Activated CD4-positive, alpha-beta T cell treated with anti-CD3 and anti-CD28 coated beads, Interleukin-2, amount 10 ng/mL, durations not matched to agents 7 days and 5 days (primary cell): ENCODE data around the gene PAM16. TPM values are rescaled to one million over a fixed set of nuclear protein-coding genes. Genes with fewer than 3 reads are reported as not detected.

Source experiments
- CTCF ChIA-PET: fragments of 350-600 bp; sonication (Branson Sonifier 250); formaldehyde crosslinking; loops from one replicate; lab custom pipeline; 2021; ENCODE audit warnings: antibody characterized with exemption; lab: Charles Lee
- POLR2A ChIA-PET: fragments of 350-600 bp; sonication (Branson Sonifier 250); formaldehyde crosslinking; loops from one replicate; lab custom pipeline; 2021; ENCODE audit warnings: antibody characterized with exemption; lab: Charles Lee
- DNase-seq: peaks from one replicate; pipeline ENCODE4 v3.0.0-alpha.2; 2020
- H3K27ac Mint-ChIP-seq: one replicate; pipeline ENCODE4 v1.8.0; 2021; ENCODE audit warnings: mild to moderate bottlenecking, moderate library complexity, mixed read lengths
- H3K27me3 Mint-ChIP-seq: one replicate; pipeline ENCODE4 v1.8.0; 2021; ENCODE audit warnings: mixed read lengths
- H3K36me3 Mint-ChIP-seq: one replicate; pipeline ENCODE4 v1.8.0; 2021; ENCODE audit warnings: low read depth, mixed read lengths
- H3K4me1 Mint-ChIP-seq: one replicate; pipeline ENCODE4 v1.8.0; 2021; ENCODE audit warnings: mixed read lengths
- H3K4me3 Mint-ChIP-seq: one replicate; pipeline ENCODE4 v1.8.0; 2021; ENCODE audit warnings: mild to moderate bottlenecking, moderate library complexity, mixed read lengths
- H3K9me3 Mint-ChIP-seq: one replicate; pipeline ENCODE4 v1.8.0; 2021; ENCODE audit warnings: mixed read lengths
- total RNA-seq, 2 experiments: library from RNA; stranded (reverse); gene quantifications; one replicate each; pipeline ENCODE4 v1.2.3, GENCODE V29; 2021

The PAM16 gene
- total RNA-seq, 2 experiments from 2014 or later: 35.1 to 39.3 TPM

DNA sequence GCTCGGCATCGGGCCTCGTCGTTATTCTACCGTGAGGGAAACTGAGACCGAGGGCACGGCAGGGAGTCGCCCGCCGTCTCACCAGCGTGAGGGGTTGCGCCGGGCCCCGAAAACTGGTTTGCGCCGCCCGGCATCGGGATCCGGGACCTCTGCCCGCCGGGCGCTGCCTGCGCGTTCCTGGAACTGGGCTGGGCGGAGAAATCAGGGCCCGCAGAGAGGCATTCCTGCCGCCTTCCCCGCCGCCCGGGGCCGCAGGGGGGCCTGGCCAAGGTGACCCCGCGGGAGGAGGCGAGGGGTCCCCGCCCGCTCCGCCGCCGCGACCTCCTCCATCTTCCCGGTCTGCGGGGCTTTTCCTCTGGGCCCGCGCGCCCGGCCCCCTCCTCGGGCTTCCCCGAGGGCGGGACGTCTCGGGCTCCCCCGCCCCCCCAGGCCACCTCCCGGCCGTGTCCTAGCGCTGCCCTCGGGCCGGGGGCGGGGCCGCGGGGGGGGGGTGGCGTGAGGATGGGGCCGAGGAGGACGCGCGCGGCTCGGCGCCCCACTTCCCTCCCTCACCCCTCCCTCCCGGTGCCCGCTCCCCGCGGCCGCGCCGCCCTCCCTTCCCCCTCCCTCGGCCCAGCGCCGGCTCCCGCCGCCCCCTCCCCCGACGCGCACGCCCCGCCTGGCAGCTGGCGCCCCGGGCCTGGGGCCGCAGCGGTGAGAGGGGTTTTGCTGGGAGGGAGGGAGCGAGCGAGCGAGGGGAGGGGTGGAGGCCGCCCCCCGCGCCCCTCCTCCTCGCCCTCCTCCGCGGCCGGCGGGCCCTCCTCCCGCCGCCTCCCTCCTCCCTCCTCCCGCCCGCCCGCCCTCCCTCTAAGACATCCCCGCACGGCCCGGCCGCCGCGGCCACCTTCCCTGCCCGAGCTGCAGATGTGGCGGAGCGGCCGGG is 35.7 kb downstream of the PAM16 start, which contains the start of gene GLIS2:
TSS of gene GLIS2 (plus strand) at position 882 of the 922 bp plus-strand sequence. CDS start 16,214 bp downstream, outside the sequence.
- H3K4me1 Mint-ChIP-seq: peaks cover 23% of the 10 kb centered on the region
- ChIA-PET POLR2A (no interaction called here), CTCF (interaction anchor here (0.6 to 1.6 kb wide), 2 partner anchors 13 to 26 kb away, joined by 3 to 4 read pairs; no protein-coding TSS in a partner anchor)
- DNase-seq: no peak
- peaks cover 2% of the 10 kb centered on the region for H3K36me3 Mint-ChIP-seq
- H3K27ac Mint-ChIP-seq: peak within 1 kb of the TSS; percentile 64
- peak within 1 kb of the TSS; percentile 69 for H3K4me3 Mint-ChIP-seq
- H3K27me3 Mint-ChIP-seq: peaks cover 18% of the 10 kb centered on the region
- no peaks in the 10 kb centered on the region for H3K9me3 Mint-ChIP-seq

DNA sequence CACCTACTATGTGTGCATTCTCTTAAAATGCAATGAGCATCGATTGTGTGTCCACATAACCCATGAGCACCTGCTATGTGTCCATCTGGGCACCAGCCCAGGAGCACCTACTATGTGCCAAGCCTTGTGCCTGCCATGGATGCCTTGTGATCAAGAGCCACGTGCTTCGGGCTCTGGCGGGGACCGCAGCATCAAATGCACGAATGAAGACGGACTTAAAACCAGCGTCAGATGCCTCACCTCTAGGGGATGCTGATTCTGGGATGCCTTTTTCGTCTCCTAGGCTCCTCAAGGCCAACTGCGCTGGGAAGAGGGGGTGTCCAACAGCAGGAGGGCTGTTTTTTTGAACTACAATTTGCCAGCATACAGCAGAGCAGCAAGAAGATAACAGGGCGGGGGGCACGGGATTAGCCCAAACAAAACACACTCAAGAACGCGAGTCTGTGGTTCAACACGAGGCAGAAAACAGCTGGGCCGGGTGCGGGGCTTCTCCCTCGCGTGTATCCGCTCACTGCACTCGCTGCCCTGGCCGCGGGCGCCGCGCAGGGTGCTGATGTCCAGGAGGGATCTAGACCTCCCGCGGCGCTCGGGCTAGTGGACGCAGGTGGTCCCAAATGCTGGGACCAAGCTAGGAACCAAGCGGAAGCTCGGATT is 36.5 kb downstream of the PAM16 start:
- Mint-ChIP-seq H3K9me3 (no peaks in the 10 kb centered on the region), H3K4me3 (peak overlapping the region; percentile 69), H3K27me3 (peaks cover 18% of the 10 kb centered on the region), H3K4me1 (peaks cover 20% of the 10 kb centered on the region), H3K36me3 (peaks cover 2% of the 10 kb centered on the region), H3K27ac (peak overlapping the region; percentile 78)
- no peak for DNase-seq
- CTCF ChIA-PET: interaction anchor here (1.6 kb wide), 1 partner anchor 26 kb away, joined by 4 read pairs; no protein-coding TSS in a partner anchor
- POLR2A ChIA-PET: no interaction called here

DNA sequence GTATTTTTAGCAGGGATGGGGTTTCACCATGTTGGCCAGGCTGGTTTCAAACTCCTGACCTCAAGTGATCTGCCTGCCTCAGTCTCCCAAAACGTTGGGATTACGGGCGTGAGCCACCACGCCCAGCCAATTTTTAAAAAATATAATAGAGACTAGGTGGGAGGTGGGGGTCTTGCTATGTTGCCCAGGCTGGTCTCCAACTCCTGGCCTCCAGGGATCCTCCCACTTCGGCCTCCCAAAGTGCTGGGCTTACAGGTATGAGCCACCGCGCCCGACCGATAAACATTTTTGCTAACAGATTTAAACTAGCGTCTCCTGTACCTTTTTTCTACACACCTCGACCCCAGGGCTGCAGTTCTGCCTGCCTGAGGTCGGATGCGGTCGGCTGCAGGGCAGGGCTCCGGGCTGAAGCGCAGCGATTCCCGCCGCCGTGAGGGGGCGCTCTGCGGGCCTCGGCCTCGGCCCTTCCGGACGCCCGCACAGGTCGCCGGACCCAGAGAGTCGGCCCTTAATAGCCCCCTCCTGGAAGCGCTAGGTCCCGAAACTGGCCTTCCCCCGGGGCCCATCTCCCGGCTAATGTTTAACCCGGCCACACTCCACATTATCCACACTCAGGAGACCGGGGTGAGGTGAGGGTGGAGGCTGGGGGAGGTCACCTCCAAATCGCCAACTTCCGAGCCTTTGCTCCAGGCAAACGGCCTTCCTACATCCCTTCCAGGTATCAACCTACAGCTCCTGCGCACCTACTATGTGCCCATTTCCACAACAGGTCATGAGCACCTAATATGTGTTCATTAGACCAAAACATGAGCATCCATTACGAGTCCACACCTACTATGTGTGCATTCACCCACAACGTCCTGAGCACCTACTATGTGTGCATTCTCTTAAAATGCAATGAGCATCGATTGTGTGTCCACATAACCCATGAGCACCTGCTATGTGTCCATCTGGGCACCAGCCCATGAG is 37.3 kb downstream of the PAM16 start:
- H3K4me3 Mint-ChIP-seq: no peak overlapping the region
- CTCF ChIA-PET: interaction anchor here (0.7 to 1.6 kb wide), 2 partner anchors 14 to 27 kb away, joined by 3 to 4 read pairs; no protein-coding TSS in a partner anchor
- peaks cover 18% of the 10 kb centered on the region for H3K27me3 Mint-ChIP-seq
- peak overlapping the region; percentile 58 for H3K27ac Mint-ChIP-seq
- no peaks in the 10 kb centered on the region for H3K9me3 Mint-ChIP-seq
- DNase-seq: no peak
- H3K36me3 Mint-ChIP-seq: peaks cover 2% of the 10 kb centered on the region
- POLR2A ChIA-PET: no interaction called here
- H3K4me1 Mint-ChIP-seq: peaks cover 18% of the 10 kb centered on the region

DNA sequence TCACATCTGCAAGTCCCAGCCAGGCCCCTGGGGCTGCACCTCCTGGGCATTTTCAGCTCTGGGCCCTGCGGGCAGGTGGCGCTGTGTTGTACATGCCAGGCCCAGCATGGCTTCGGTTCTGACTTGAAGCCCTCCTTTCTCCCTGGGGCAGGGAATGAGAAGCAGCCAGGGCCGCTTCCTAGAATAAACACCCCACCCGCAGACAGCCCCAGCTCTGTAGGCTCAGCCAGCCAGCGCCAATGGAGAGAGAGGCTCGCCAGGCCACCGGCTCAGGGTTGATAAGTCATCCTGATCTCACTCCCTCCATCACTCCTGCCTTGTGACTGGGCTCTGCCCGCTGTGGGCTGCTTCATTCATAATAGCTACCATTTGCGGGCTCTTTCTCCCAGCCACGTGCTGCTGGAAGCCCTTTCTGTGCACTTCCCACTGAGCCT is 41.3 kb downstream of the PAM16 start:
- no peaks in the 10 kb centered on the region for H3K9me3 Mint-ChIP-seq
- H3K27ac Mint-ChIP-seq: no peak overlapping the region
- H3K36me3 Mint-ChIP-seq: peaks cover 13% of the 10 kb centered on the region
- H3K4me3 Mint-ChIP-seq: no peak overlapping the region
- ChIA-PET CTCF (interaction anchor here (0.9 to 4.1 kb wide), 12 partner anchors 9 to 647 kb away, joined by 3 to 16 read pairs (median 3); no protein-coding TSS in a partner anchor), POLR2A (no interaction called here)
- peak; percentile 64 for DNase-seq
- H3K27me3 Mint-ChIP-seq: peaks cover 15% of the 10 kb centered on the region
- H3K4me1 Mint-ChIP-seq: peaks cover 40% of the 10 kb centered on the region

DNA sequence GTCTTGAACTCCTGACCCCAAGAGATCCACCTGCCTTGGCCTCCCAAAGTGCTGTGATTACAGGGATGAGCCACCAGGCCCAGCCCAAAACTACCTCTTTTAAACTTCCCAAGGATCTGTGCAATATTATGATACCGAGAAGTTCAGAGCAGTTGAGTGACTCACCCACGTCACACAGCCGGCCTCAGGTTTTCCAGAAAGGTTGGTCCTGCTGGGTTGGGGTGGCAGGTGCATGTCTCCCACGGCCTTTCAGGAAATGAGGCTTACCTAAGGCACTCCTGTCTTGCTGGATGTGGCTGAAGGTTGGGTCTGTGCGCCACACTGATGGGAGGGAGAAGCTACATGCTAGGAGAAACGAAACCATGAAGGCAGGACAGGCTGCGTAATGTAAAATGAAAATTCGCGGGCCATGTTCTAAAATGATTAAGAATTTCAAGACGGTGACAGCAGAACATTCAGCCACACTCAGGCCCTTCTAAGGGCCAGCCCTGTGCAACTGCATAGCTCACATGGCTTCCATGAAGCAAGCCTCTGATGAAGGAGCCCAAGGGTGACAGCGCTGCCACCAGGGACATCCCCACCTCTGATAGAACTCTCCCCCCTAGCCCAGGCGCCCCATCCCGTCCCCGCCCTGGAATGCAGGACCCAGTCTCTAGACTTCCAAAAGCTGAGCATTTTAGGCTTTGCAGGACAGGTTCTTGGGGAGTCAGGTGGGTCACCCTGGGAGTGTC is 41.9 kb downstream of the PAM16 start:
- H3K36me3 Mint-ChIP-seq: peaks cover 11% of the 10 kb centered on the region
- no peaks in the 10 kb centered on the region for H3K9me3 Mint-ChIP-seq
- POLR2A ChIA-PET: no interaction called here
- no peak for DNase-seq
- CTCF ChIA-PET: interaction anchor here (0.9 to 4.1 kb wide), 12 partner anchors 9 to 648 kb away, joined by 3 to 16 read pairs (median 4); no protein-coding TSS in a partner anchor
- peaks cover 9% of the 10 kb centered on the region for H3K27me3 Mint-ChIP-seq
- H3K4me1 Mint-ChIP-seq: peaks cover 35% of the 10 kb centered on the region
- no peak overlapping the region for H3K4me3 Mint-ChIP-seq
- H3K27ac Mint-ChIP-seq: peak overlapping the region; percentile 97

DNA sequence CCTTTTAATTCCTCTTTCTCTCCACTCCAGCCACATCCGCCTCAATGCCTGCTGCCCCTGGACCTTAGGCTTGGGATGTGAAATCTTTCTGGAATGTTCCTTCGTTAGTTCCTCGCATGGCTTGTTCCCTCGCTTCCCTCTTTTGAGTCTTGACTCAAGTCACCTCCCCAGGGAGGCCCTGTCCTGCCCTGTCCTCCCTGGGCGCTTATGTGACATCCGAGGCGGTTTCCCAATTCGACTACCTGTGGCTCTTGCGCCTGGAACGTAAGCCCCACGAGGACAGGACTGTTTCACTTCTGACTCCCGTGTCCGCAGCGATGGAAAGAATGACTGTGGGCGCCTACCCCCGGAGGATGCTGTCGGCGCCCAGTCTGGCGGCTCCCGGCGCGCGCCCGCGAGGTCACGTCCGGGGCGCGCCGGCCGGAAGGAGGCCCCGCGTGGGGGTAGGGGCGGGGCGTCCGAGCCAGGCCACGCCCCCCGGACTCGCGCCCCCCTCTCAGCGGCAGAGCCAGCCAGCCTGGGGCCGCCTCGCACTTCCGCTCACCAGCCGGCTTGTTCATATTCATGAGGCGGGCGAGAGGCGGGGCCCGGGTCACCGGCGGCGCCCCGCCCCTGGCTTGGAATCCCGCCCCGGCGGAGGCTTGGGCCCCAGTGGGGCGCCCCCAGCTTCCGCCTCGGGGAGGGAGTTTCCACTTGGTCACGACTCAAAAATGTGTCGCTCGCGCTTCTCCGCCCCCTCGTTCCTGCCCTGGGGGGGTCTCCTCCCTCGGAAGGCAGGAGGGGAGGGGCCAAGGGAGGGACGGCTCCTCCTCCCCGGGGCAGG is 43.7 kb downstream of the PAM16 start:
- Mint-ChIP-seq H3K27me3 (peaks cover 2% of the 10 kb centered on the region), H3K27ac (peak overlapping the region; percentile 97), H3K36me3 (peaks cover 12% of the 10 kb centered on the region), H3K9me3 (no peaks in the 10 kb centered on the region), H3K4me3 (peak overlapping the region; percentile 91), H3K4me1 (peaks cover 34% of the 10 kb centered on the region)
- POLR2A ChIA-PET: no interaction called here
- CTCF ChIA-PET: interaction anchor here (0.7 to 4.3 kb wide), 8 partner anchors 9 to 381 kb away, joined by 3 to 27 read pairs (median 5); partner anchors contain the start of gene TFAP4
- peak; percentile 96 for DNase-seq

DNA sequence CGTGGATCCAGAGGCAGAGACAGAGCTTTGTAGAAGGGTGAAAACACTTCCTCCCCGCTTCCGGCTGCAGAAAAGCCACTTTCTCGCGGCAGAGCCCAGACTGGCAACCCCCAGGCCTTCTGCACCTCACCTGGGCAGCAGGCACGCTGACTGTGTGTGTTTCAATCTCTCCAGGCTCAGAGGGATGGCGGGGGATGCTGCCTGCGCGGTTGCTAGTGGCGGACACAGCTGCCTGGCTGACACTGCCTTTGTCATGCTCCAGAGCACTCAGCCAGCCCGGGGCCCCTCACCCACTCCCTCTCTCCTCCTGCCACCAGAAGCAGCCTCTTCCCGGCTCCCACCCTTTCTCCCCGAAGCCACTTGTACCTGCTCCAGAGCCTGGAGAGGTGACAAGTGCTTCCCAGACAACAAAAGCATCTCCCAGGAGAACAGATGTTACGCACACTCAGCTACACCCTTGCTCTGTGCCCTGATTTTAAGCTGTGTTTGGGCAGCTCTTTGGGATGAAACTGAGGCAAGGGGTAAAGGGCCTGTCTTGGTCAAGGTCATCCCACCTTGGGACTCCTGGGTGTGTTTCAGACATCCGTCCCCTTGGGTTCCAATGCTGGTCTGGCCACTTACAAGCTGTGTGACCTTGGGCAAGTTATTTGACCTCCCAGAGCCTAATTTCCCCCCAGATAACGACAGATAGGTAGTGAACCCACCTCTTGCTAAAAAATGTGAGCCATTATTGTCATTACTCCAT is 44.5 kb downstream of the PAM16 start:
- Mint-ChIP-seq H3K27ac (peak overlapping the region; percentile 94), H3K4me1 (peaks cover 34% of the 10 kb centered on the region), H3K9me3 (no peaks in the 10 kb centered on the region), H3K27me3 (peaks cover 2% of the 10 kb centered on the region), H3K36me3 (peaks cover 12% of the 10 kb centered on the region), H3K4me3 (peak overlapping the region; percentile 91)
- DNase-seq: peak; percentile 59
- POLR2A ChIA-PET: interaction anchor here (0.6 kb wide), 1 partner anchor 36 kb away, joined by 3 read pairs; no protein-coding TSS in a partner anchor
- CTCF ChIA-PET: interaction anchor here (1.0 to 4.3 kb wide), 7 partner anchors 13 to 380 kb away, joined by 3 to 27 read pairs (median 5); partner anchors contain the start of gene TFAP4

DNA sequence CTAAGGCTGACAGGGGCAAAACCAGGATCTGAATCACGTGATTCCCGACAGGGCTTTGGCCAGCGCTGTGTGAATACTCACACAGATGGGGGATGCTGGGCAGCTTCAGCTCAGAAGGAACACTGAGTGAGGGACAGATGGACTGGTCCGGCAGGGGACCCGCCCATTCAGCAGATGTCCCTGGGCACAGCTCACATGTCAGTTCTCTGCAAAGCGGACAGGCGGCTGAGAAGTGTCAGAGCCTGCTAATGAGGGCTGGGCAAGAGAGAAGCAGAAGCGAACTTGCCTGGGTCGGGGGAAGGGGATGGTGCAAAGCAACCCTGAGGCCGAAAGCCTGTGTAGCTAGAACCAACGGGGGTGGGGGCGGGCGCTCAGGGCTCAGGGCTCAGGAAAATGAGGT is 47.1 kb downstream of the PAM16 start:
- ChIA-PET POLR2A (interaction anchor here (0.6 kb wide), 1 partner anchor 8 kb away, joined by 3 read pairs; no protein-coding TSS in a partner anchor), CTCF (interaction anchor here (0.6 to 1.9 kb wide), 3 partner anchors 15 to 902 kb away, joined by 3 to 6 read pairs (median 3); no protein-coding TSS in a partner anchor)
- no peak overlapping the region for H3K27ac Mint-ChIP-seq
- no peaks in the 10 kb centered on the region for H3K9me3 Mint-ChIP-seq
- H3K27me3 Mint-ChIP-seq: no peaks in the 10 kb centered on the region
- no peak for DNase-seq
- H3K36me3 Mint-ChIP-seq: peaks cover 12% of the 10 kb centered on the region
- no peak overlapping the region for H3K4me3 Mint-ChIP-seq
- peaks cover 34% of the 10 kb centered on the region for H3K4me1 Mint-ChIP-seq

DNA sequence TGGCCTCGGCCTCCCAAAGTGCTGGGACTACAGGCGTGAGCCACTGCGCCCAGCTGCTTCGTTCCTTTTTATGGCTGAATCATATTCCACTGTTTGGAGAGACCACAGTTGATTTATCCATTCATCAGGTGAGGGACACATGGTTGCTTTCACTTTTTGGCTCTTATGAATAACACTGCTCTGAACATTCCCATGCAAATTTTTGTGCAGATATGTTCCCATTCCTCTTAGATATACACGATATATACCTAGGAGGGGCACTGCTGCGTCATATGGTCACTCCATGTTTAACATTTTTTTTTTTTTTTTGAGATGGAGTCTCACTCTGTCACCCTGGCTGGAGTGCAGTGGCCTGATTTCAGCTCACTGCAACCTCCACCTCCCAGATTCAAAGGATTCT is 49.2 kb downstream of the PAM16 start:
- H3K9me3 Mint-ChIP-seq: no peaks in the 10 kb centered on the region
- POLR2A ChIA-PET: no interaction called here
- peaks cover 25% of the 10 kb centered on the region for H3K4me1 Mint-ChIP-seq
- H3K27me3 Mint-ChIP-seq: no peaks in the 10 kb centered on the region
- DNase-seq: no peak
- H3K27ac Mint-ChIP-seq: no peak overlapping the region
- CTCF ChIA-PET: interaction anchor here (0.6 to 1.5 kb wide), 2 partner anchors 16 to 48 kb away, joined by 4 to 5 read pairs; no protein-coding TSS in a partner anchor
- H3K36me3 Mint-ChIP-seq: peaks cover 8% of the 10 kb centered on the region
- no peak overlapping the region for H3K4me3 Mint-ChIP-seq

DNA sequence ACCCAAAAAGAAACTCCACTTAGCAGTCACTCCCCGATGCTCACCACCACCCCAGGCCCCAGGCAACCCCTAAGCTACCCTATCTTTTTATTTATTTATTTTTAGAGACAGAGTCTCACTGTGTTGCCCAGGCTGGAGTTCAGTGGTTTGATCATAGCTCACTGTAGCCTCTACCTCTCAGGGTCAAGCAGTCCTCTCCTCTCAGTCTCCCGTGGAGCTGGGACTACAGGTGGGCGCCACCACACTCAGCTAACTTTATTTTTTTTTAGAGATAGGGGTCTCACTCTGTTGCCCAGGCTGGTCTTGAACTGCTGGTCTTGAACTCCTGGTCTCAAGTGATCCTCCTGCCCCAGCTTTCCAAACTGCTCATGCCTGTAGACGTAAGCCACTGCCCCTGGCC is 49.9 kb downstream of the PAM16 start:
- Mint-ChIP-seq H3K9me3 (no peaks in the 10 kb centered on the region), H3K4me3 (no peak overlapping the region), H3K27ac (no peak overlapping the region), H3K27me3 (no peaks in the 10 kb centered on the region), H3K36me3 (peaks cover 6% of the 10 kb centered on the region), H3K4me1 (peaks cover 17% of the 10 kb centered on the region)
- ChIA-PET CTCF (interaction anchor here (0.9 to 2.3 kb wide), 3 partner anchors 10 to 47 kb away, joined by 3 to 13 read pairs (median 4); no protein-coding TSS in a partner anchor), POLR2A (no interaction called here)
- DNase-seq: no peak
